Transverse colon (tissue), 4 donors: ENCODE measurements around the gene SBNO2. TPM values are rescaled to one million over a fixed set of nuclear protein-coding genes. Genes with fewer than 3 reads are reported as not detected.

Experiments
- DNase-seq: peaks from one replicate; pipeline ENCODE4 v3.0.0-alpha.2; 2019
- H3K27ac ChIP-seq, 4 donors: fragments of 200-600 bp; sonication (generic); 2 replicates each; pipeline ENCODE4 v1.5.1; 2016 to 2018; ENCODE audit warnings: inconsistent platforms in 4 of 4
- H3K27me3 ChIP-seq: fragments of 200-600 bp; sonication (generic); 2 replicates; pipeline ENCODE4 v1.5.1; 2017; ENCODE audit warnings: inconsistent platforms
- H3K36me3 ChIP-seq, 4 donors: fragments of 200-600 bp; sonication (generic); 2 replicates each; pipeline ENCODE4 v1.5.1; 2017 to 2019; ENCODE audit warnings: inconsistent platforms in 4 of 4
- H3K4me1 ChIP-seq, 4 donors: fragments of 200-600 bp; sonication (generic); 2 replicates each; pipeline ENCODE4 v1.5.1; 2017 to 2020; ENCODE audit warnings: inconsistent platforms in 4 of 4
- H3K4me3 ChIP-seq, 4 donors: fragments of 200-600 bp; sonication (generic); 1 replicate in 1 of 4; 2 replicates in 3 of 4; pipeline versions ENCODE4 v1.5.1 to v1.6.1; 2017 to 2019; ENCODE audit warnings: inconsistent platforms in 4 of 4
- H3K9me3 ChIP-seq, 2 donors: fragments of 200-600 bp; sonication (generic); 2 replicates each; pipeline ENCODE4 v1.5.1; 2017 to 2019; ENCODE audit warnings: inconsistent platforms in 2 of 2
- CTCF ChIP-seq, 5 experiments: fragments of 200-600 bp in 3 of 5; fragments of 450-650 bp in 2 of 5; sonication (generic) in 3 of 5; IDR thresholded peaks; 1 replicate in 2 of 5; 2 replicates in 3 of 5; pipeline ENCODE4 v1.5.1; 2016 to 2017; ENCODE audit warnings: antibody characterized with exemption in 5 of 5, inconsistent platforms in 3 of 5, mild to moderate bottlenecking in 2 of 5, moderate library complexity in 1 of 5
- EP300 ChIP-seq: sonication (generic); formaldehyde crosslinking; IDR thresholded peaks from one replicate; pipeline ENCODE4 v1.6.1; 2017; ENCODE audit warnings: antibody characterized with exemption, low read depth
- POLR2A ChIP-seq: fragments of 450-650 bp; IDR thresholded peaks from one replicate; pipeline ENCODE4 v1.6.1; 2016; ENCODE audit warnings: antibody characterized with exemption, mild to moderate bottlenecking, moderate library complexity
- POLR2AphosphoS5 ChIP-seq, 3 donors: sonication (generic); formaldehyde crosslinking; IDR thresholded peaks; one replicate each; pipeline ENCODE4 v1.6.1; 2016; ENCODE audit warnings: antibody characterized with exemption in 3 of 3
- WGBS, 2 donors: methylation state at CpG; one replicate each; pipeline ENCODE4 v1.1.5; 2018; ENCODE audit warnings: low coverage in 1 of 2; 5-methylcytosine and 5-hydroxymethylcytosine counted together
- in situ Hi-C, 4 donors: fragments of 200-750 bp; cut with MboI; loops; one replicate each; pipeline versions ENCODE4 v1.15.0 to v1.15.1; 2017; ENCODE audit warnings: low sequenced_read_pairs in 3 of 4, low pct_ligation_motif_present in 1 of 4, low pct_unique_long_range_greater_than_20kb in 1 of 4
- intact Hi-C: fragments of 100-400 bp; cut with DNase I; formaldehyde crosslinking; loops from one replicate; pipeline ENCODE4 v1.15.1; 2023; ENCODE audit warnings: low total_unique reads
- total RNA-seq, 4 donors: library from RNA; depleted of rRNA; stranded (reverse); fragments of >200 nt; gene quantifications; one replicate each; pipeline ENCODE4 v1.1.0, GENCODE V29; 2016

Gene SBNO2
- total RNA-seq, 4 donors from 2014 or later = 34.5 to 142 (median 48.3) TPM

- Histone ChIP-seq H3K27ac (peak overlapping the region; percentile 30 to 61 (median 60)), H3K4me1 (peaks cover 0 to 54% (median 25%) of the 10 kb centered on the region in 4 donors), H3K4me3 (peak overlapping the region in 3 of 4 donors; percentile 13 to 37 (median 15)), H3K36me3 (no peaks in the 10 kb centered on the region), H3K27me3 (peaks cover 12% of the 10 kb centered on the region), H3K9me3 (no peaks in the 10 kb centered on the region)
- 18% methylated on average over 16 of the region's 16 CpGs; no CpG with 5 or more reads in 1 of the 2 donors for WGBS, 2 donors
- TF ChIP-seq POLR2A = no peak
- peak in 2 of 3 donors; percentile 4 to 38 for TF ChIP-seq POLR2AphosphoS5 (IDR thresholded peaks at IDR 0.05)
- in situ Hi-C loops = no loop called here
- intact Hi-C loops = no loop called here
- DNase-seq = peak; percentile 89
Observed at GRCh38 chr19:1076951-1077350, 97.1 kb downstream of the SBNO2 start.

DNA sequence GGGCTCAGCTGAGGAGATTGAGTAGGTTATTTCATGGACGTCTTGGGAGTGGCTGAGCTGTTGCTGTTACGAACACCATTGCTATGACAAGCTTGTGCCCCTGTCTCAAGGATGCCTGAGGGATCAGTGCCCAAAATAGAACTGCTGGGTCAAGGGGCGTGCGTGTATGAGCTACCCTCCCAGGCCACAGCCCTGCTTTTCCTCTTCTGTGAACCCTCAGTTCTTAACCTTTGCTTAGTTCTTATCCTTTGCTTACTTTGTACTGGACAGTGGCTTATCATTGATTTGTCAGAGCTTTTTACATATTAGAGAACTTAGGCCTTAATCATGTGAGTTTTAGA lies 98.1 kb downstream of the SBNO2 start:
- no peak for DNase-seq
- Histone ChIP-seq H3K9me3 (no peaks in the 10 kb centered on the region), H3K27ac (peak overlapping the region; percentile 13 to 65 (median 54)), H3K36me3 (no peaks in the 10 kb centered on the region), H3K27me3 (peaks cover 22% of the 10 kb centered on the region), H3K4me1 (peaks cover 0 to 52% (median 24%) of the 10 kb centered on the region in 4 donors), H3K4me3 (no peak overlapping the region)
- WGBS, 2 donors = 74% methylated on average over 4 of the region's 4 CpGs; no CpG with 5 or more reads in 1 of the 2 donors
- no peak for TF ChIP-seq POLR2AphosphoS5 (IDR thresholded peaks at IDR 0.05)
- no peak for TF ChIP-seq CTCF (IDR thresholded peaks at IDR 0.05)
- no peak for TF ChIP-seq EP300
- TF ChIP-seq POLR2A = no peak
- in situ Hi-C loops (no loop called here), intact Hi-C loops (no loop called here)

DNA sequence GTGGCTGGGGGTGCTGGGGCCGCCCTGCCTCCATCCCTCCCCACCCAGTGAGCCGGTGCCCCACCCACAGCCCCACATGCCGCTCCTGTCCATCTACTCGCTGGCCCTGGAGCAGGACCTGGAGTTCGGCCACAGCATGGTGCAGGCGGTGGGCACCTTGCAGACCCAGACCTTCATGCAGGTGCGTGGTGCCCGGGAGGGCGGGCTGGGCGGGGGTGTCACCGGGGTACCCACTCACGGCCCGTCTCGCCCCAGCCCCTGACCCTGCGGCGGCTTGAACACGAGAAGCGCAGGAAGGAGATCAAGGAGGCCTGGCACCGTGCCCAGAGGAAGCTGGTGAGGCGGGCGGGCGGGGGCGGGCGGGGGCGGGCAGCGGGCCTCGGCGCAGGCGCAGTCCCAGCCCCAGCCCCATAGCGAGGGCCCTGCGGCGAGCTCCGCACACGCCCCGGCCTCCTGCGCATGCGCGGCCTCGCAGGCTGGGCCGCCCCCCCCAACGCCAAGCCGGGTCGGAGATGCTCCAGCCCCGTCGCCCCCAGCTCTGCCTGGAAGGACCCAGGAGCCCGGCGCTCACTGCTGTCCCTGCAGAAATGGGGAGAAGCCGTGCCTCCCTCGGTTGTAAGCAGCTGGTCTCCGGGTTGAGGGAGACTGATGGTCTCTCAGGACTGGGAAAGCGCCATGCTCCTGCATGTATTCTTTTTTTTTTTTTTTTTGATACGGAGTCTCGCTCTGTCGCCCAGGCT lies 99.4 kb downstream of the SBNO2 start:
- Histone ChIP-seq H3K9me3 (no peaks in the 10 kb centered on the region), H3K4me3 (peak overlapping the region in 3 of 4 donors; percentile 2 to 41 (median 33)), H3K27ac (peak overlapping the region; percentile 47 to 74 (median 67)), H3K4me1 (peaks cover under 1 to 62% (median 30%) of the 10 kb centered on the region in 4 donors), H3K36me3 (no peaks in the 10 kb centered on the region), H3K27me3 (peaks cover 35% of the 10 kb centered on the region)
- WGBS, 2 donors = 26 to 38% methylated on average over 5 to 29 of the region's 54 CpGs
- in situ Hi-C loops (no loop called here), intact Hi-C loops (no loop called here)
- TF ChIP-seq POLR2A (no peak), POLR2AphosphoS5 (IDR thresholded peaks at IDR 0.05) (no peak), EP300 (no peak), CTCF (IDR thresholded peaks at IDR 0.05) (no peak)
- peak; percentile 94 for DNase-seq

- in situ Hi-C loops (no loop called here), intact Hi-C loops (no loop called here)
- Histone ChIP-seq H3K9me3 (no peaks in the 10 kb centered on the region), H3K27me3 (peaks cover 42% of the 10 kb centered on the region), H3K4me1 (peaks cover 5 to 69% (median 36%) of the 10 kb centered on the region in 4 donors), H3K36me3 (no peaks in the 10 kb centered on the region), H3K4me3 (peak overlapping the region in 2 of 4 donors; percentile 33 to 41), H3K27ac (peak overlapping the region; percentile 44 to 74 (median 67))
- TF ChIP-seq POLR2AphosphoS5 (IDR thresholded peaks at IDR 0.05) = no peak
- no peak for TF ChIP-seq EP300
- TF ChIP-seq CTCF (IDR thresholded peaks at IDR 0.05) = no peak
- TF ChIP-seq POLR2A = no peak
- 73% methylated on average over 25 of the region's 28 CpGs; no CpG with 5 or more reads in 1 of the 2 donors for WGBS, 2 donors
- no peak for DNase-seq
Observed at GRCh38 chr19:1073956-1074517, 100.0 kb downstream of the SBNO2 start.
